HG02610 (cell line): ENCODE measurements around the gene FXYD7.
"Not testable (repeated sequence)": the region's sequence is repeated elsewhere in the genome, so short reads cannot be mapped to it uniquely, and the experiment has no call there.

ENCODE experiments used
- ATAC-seq: cut with Tn5 transposase; IDR thresholded peaks from one replicate; pipeline ENCODE4 v1.9.1; 2021; ENCODE audit warnings: mild to moderate bottlenecking, moderate library complexity; ENCODE audit not compliant: unreplicated experiment

FXYD7 gene

GRCh38 chr19:35142606-35143230 lies 337 bp upstream of the FXYD7 start:
- ATAC-seq = no peak

- no peak for ATAC-seq
Measured at GRCh38 chr19:35143818-35144217, 763 bp downstream of the FXYD7 start.

GRCh38 chr19:35144259-35144599 lies 1.2 kb downstream of the FXYD7 start:
- ATAC-seq = no peak

- no peak for ATAC-seq
Measured at GRCh38 chr19:35144600-35145436, 1.8 kb downstream of the FXYD7 start.

- ATAC-seq = no peak
Measured at GRCh38 chr19:35146746-35147459, 3.8 kb downstream of the FXYD7 start.

- no peak for ATAC-seq
Measured at GRCh38 chr19:35149463-35149862, 6.4 kb downstream of the FXYD7 start.

GRCh38 chr19:35150445-35150844 lies 7.4 kb downstream of the FXYD7 start:
- ATAC-seq = no peak

- no peak for ATAC-seq
Measured at GRCh38 chr19:35151273-35152065, 8.4 kb downstream of the FXYD7 start.

- ATAC-seq = not testable (repeated sequence)
Measured at GRCh38 chr19:35153129-35153522, 10.1 kb downstream of the FXYD7 start.

GRCh38 chr19:35153701-35154524 lies 10.9 kb downstream of the FXYD7 start:
- no peak for ATAC-seq

- ATAC-seq = no peak
Measured at GRCh38 chr19:35154525-35155406, 11.7 kb downstream of the FXYD7 start, which contains the start of gene FXYD5. Gene FXYD5 (plus strand): TSS chr19:35154735. CDS start chr19:35155551, 816 bp downstream.

GRCh38 chr19:35155441-35155840 lies 12.4 kb downstream of the FXYD7 start:
- no peak for ATAC-seq

GRCh38 chr19:35155981-35156672 lies 13.1 kb downstream of the FXYD7 start:
- ATAC-seq = no peak

- no peak for ATAC-seq
Measured at GRCh38 chr19:35156673-35157014, 13.6 kb downstream of the FXYD7 start.

- ATAC-seq = no peak
Measured at GRCh38 chr19:35157431-35157830, 14.4 kb downstream of the FXYD7 start.

- ATAC-seq = no peak
Measured at GRCh38 chr19:35159606-35160005, 16.6 kb downstream of the FXYD7 start.

GRCh38 chr19:35160629-35161433 lies 17.8 kb downstream of the FXYD7 start:
- ATAC-seq = no peak

GRCh38 chr19:35161434-35161743 lies 18.3 kb downstream of the FXYD7 start:
- ATAC-seq = no peak
